ENCODE measurements around the gene AMIGO3.
"Not testable (repeated sequence)": the region's sequence is repeated elsewhere in the genome, so short reads cannot be mapped to it uniquely, and the experiment has no call there.

The AMIGO3 gene

GRCh38 chr3:49706456-49707112 lies 12.9 kb downstream of the AMIGO3 start:
- no peak for DNase-seq

GRCh38 chr3:49705390-49705960 lies 14.0 kb downstream of the AMIGO3 start:
- no peak for DNase-seq

- no peak for DNase-seq
These were observed 14.9 kb downstream of the AMIGO3 start for GRCh38 chr3:49704629-49705028.

GRCh38 chr3:49703956-49704355 lies 15.5 kb downstream of the AMIGO3 start:
- DNase-seq: no peak

- no peak for DNase-seq
These were observed 16.0 kb downstream of the AMIGO3 start for GRCh38 chr3:49703443-49703927.

- DNase-seq: no peak
These were observed 16.8 kb downstream of the AMIGO3 start for GRCh38 chr3:49702672-49703071.

- no peak for DNase-seq
These were observed 18.0 kb downstream of the AMIGO3 start for GRCh38 chr3:49701388-49702077.

GRCh38 chr3:49700453-49701128 lies 18.9 kb downstream of the AMIGO3 start:
- no peak for DNase-seq

- DNase-seq: no peak
These were observed 19.5 kb downstream of the AMIGO3 start for GRCh38 chr3:49700014-49700413.

GRCh38 chr3:49699281-49699979 lies 20.1 kb downstream of the AMIGO3 start:
- no peak for DNase-seq

GRCh38 chr3:49695350-49696015 lies 24.0 kb downstream of the AMIGO3 start:
- not testable (repeated sequence) for DNase-seq

GRCh38 chr3:49694409-49695070 lies 24.9 kb downstream of the AMIGO3 start:
- not testable (repeated sequence) for DNase-seq

GRCh38 chr3:49691481-49691880 lies 28.0 kb downstream of the AMIGO3 start:
- DNase-seq: not testable (repeated sequence)

GRCh38 chr3:49690856-49691255 lies 28.6 kb downstream of the AMIGO3 start:
- DNase-seq: not testable (repeated sequence)

- DNase-seq: not testable (repeated sequence)
These were observed 29.4 kb downstream of the AMIGO3 start for GRCh38 chr3:49689908-49690624.

GRCh38 chr3:49689046-49689907 lies 30.2 kb downstream of the AMIGO3 start, which contains the start of the genes MST1 and RNF123:
MST1 (minus strand) TSS chr3:49689474; CDS start chr3:49688691, 783 bp downstream.
RNF123 (plus strand) TSS chr3:49689557; CDS start chr3:49691166, 1,609 bp downstream.
- DNase-seq: no peak

- not testable (repeated sequence) for DNase-seq
These were observed 31.0 kb downstream of the AMIGO3 start for GRCh38 chr3:49688338-49689045.

- not testable (repeated sequence) for DNase-seq
These were observed 32.1 kb downstream of the AMIGO3 start for GRCh38 chr3:49687424-49687795.

Measured in DMS79 (cell line).